HepG2 (cell line): ENCODE data around the gene NIT2. TPM values are rescaled to one million over a fixed set of nuclear protein-coding genes. Genes with fewer than 3 reads are reported as not detected.

Source experiments
- HMG20A ChIP-seq: IDR thresholded peaks from 2 replicates; pipeline ENCODE4 v1.6.1; 2016; ENCODE audit warnings: borderline replicate concordance
- KLF16 ChIP-seq, 2 experiments: sonication (generic) in 1 of 2; formaldehyde crosslinking in 1 of 2; IDR thresholded peaks; 2 replicates each; pipeline versions ENCODE4 v1.6.1 to v1.8.0; 2016 to 2023; ENCODE audit warnings: missing genetic modification reagents in 2 of 2, missing compliant biosample characterization in 1 of 2
- MTA1 ChIP-seq: sonication (generic); formaldehyde crosslinking; IDR thresholded peaks from 2 replicates; pipeline ENCODE4 v1.4.0; 2020; ENCODE audit warnings: missing genetic modification reagents, mild to moderate bottlenecking, borderline replicate concordance
- MTA3 ChIP-seq: sonication (generic); formaldehyde crosslinking; IDR thresholded peaks from 2 replicates; pipeline ENCODE4 v1.4.0; 2020; ENCODE audit warnings: missing genetic modification reagents
- MYNN ChIP-seq: sonication (generic); formaldehyde crosslinking; IDR thresholded peaks from 2 replicates; pipeline ENCODE4 v1.4.0; 2020; ENCODE audit warnings: mild to moderate bottlenecking, low read depth, missing genetic modification reagents
- NR2F6 ChIP-seq, 2 experiments: IDR thresholded peaks; 2 replicates each; pipeline ENCODE4 v1.6.1; 2016; ENCODE audit warnings: antibody characterized with exemption in 1 of 2, mild to moderate bottlenecking in 1 of 2
- PAXIP1 ChIP-seq: sonication (generic); formaldehyde crosslinking; conservative IDR thresholded peaks from 2 replicates; pipeline ENCODE4 v1.4.0; 2020; ENCODE audit warnings: mild to moderate bottlenecking, missing genetic modification reagents, moderate library complexity
- SNRNP70 ChIP-seq: fragments of 200-400 bp; formaldehyde crosslinking; IDR thresholded peaks from 2 replicates; pipeline ENCODE4 v1.6.1; 2017; ENCODE audit warnings: mild to moderate bottlenecking, low read depth, low read length, moderate library complexity
- STAG1 ChIP-seq: sonication (generic); formaldehyde crosslinking; IDR thresholded peaks from 2 replicates; pipeline ENCODE4 v1.4.0; 2020; ENCODE audit warnings: missing genetic modification reagents
- ZBTB40 ChIP-seq, 2 experiments: fragments of 450-650 bp in 1 of 2; sonication (generic) in 1 of 2; formaldehyde crosslinking in 1 of 2; IDR thresholded peaks; 2 replicates each; pipeline versions ENCODE4 v1.6.1 to v1.8.0; 2016 to 2022; ENCODE audit warnings: antibody characterized with exemption in 1 of 2, mild to moderate bottlenecking in 1 of 2, missing genetic modification reagents in 1 of 2
- ZNF124 ChIP-seq: sonication (generic); formaldehyde crosslinking; IDR thresholded peaks from 2 replicates; pipeline ENCODE4 v1.4.0; 2020; ENCODE audit warnings: missing genetic modification reagents
- ZNF274 ChIP-seq: sonication (generic); formaldehyde crosslinking; IDR thresholded peaks from 2 replicates; pipeline ENCODE4 v1.5.1; 2020; ENCODE audit warnings: mild to moderate bottlenecking, missing genetic modification reagents
- ZNF382 ChIP-seq: sonication (generic); formaldehyde crosslinking; IDR thresholded peaks from 2 replicates; pipeline ENCODE4 v1.5.0; 2020; ENCODE audit warnings: missing genetic modification reagents, mild to moderate bottlenecking, borderline replicate concordance
- ZNF580 ChIP-seq: IDR thresholded peaks from 2 replicates; pipeline ENCODE4 v1.6.1; 2016; ENCODE audit warnings: low read depth, borderline replicate concordance
- ZNF598 ChIP-seq: sonication (generic); formaldehyde crosslinking; IDR thresholded peaks from 2 replicates; pipeline ENCODE4 v1.5.1; 2020; ENCODE audit warnings: mild to moderate bottlenecking, missing genetic modification reagents, borderline replicate concordance
- ZNF670 ChIP-seq: sonication (generic); formaldehyde crosslinking; IDR thresholded peaks from 2 replicates; pipeline ENCODE4 v1.8.0; 2022; ENCODE audit warnings: mild to moderate bottlenecking, missing genetic modification reagents, borderline replicate concordance
- ZNF746 ChIP-seq: sonication (generic); formaldehyde crosslinking; IDR thresholded peaks from 2 replicates; pipeline ENCODE4 v1.8.0; 2022; ENCODE audit warnings: mild to moderate bottlenecking, missing genetic modification reagents
- polyA plus RNA-seq, 8 experiments: library from polyadenylated mRNA; depleted of rRNA in 3 of 8; stranded (reverse) in 7 of 8; unstranded in 1 of 8; fragments of >200 nt; fragmentation: Illumina TruSeq in 4 of 8; extraction: Trizol in 4 of 8; gene quantifications; 2 replicates each; pipeline versions ENCODE4 v1.2.1 to v1.2.3, GENCODE V29; 2011 to 2016; ENCODE audit warnings: low read depth in 4 of 8, missing spikeins in 1 of 8, mixed read lengths in 1 of 8; ENCODE audit not compliant: insufficient read depth in 1 of 8
- total RNA-seq, 5 experiments: library from RNA; depleted of rRNA; stranded (reverse); fragments of >200 nt; fragmentation: Illumina TruSeq; extraction: Trizol; gene quantifications; 2 replicates each; pipeline ENCODE4 v1.2.3, GENCODE V29; 2016; ENCODE audit warnings: low read depth in 1 of 5

Gene NIT2
- total and polyA plus RNA-seq, 2 of the 13 experiments (the other 11 are each of a cell fraction or from before 2014, with no cell fraction given): 43.4 to 49.1 TPM

GRCh38 chr3:100401674-100402041 lies 67.1 kb downstream of the NIT2 start (continued):
- TF ChIP-seq PAXIP1 (CRISPR knock-in tag) (no peak), ZBTB40 (IDR thresholded peaks at IDR 0.05) (no peak), ZBTB40 (CRISPR knock-in tag; IDR thresholded peaks at IDR 0.05) (0 out of 2 replicates have a peak, but pooled peaks have one; percentile 17), NR2F6 (IDR thresholded peaks at IDR 0.05) (no peak), NR2F6 (CRISPR knock-in tag; IDR thresholded peaks at IDR 0.05) (no peak), HMG20A (CRISPR knock-in tag) (no peak), MYNN (CRISPR knock-in tag) (peak; percentile 20; the same call in 1 of the 2 replicates), KLF16 (CRISPR knock-in tag; IDR thresholded peaks at IDR 0.05) (0 out of 4 replicates have a peak, but pooled peaks have one; percentile 11 to 66), MTA3 (CRISPR knock-in tag) (no peak), ZNF598 (CRISPR knock-in tag) (0 out of 2 replicates have a peak, but pooled peaks have one; percentile 44), SNRNP70 (no peak), ZNF670 (0 out of 2 replicates have a peak, but pooled peaks have one; percentile 5), MTA1 (no peak), ZNF746 (CRISPR knock-in tag) (0 out of 2 replicates have a peak, but pooled peaks have one; percentile 5), STAG1 (CRISPR knock-in tag) (no peak), ZNF274 (CRISPR knock-in tag) (no peak), ZNF124 (CRISPR knock-in tag) (0 out of 2 replicates have a peak, but pooled peaks have one; percentile 4), ZNF382 (CRISPR knock-in tag) (no peak), ZNF580 (CRISPR knock-in tag) (0 out of 2 replicates have a peak, but pooled peaks have one; percentile 4)
